H9 (cell line): ENCODE measurements around the gene ASB14. TPM values are rescaled to one million over a fixed set of nuclear protein-coding genes. Genes with fewer than 3 reads are reported as not detected.

Experiments
- DNase-seq: peaks from one replicate; pipeline ENCODE4 v3.0.0-alpha.2; 2017
- H2AFZ ChIP-seq: one replicate; pipeline ENCODE4 v1.6.1; 2013; ENCODE audit warnings: mild to moderate bottlenecking, low read length, control low read depth, moderate library complexity
- H2AK5ac ChIP-seq: 2 replicates; pipeline ENCODE4 v1.6.1; 2013; ENCODE audit warnings: low read length, control low read depth, mixed read lengths; ENCODE audit not compliant: insufficient read length
- H2BK120ac ChIP-seq: one replicate; pipeline ENCODE4 v1.6.1; 2013; ENCODE audit warnings: low read depth, mild to moderate bottlenecking, low read length, control low read depth, inconsistent platforms; ENCODE audit not compliant: poor library complexity, severe bottlenecking
- H2BK12ac ChIP-seq: 2 replicates; pipeline ENCODE4 v1.6.1; 2013; ENCODE audit warnings: low read length, control low read depth, mixed read lengths, low read depth; ENCODE audit not compliant: insufficient read length
- H2BK15ac ChIP-seq: 2 replicates; pipeline ENCODE4 v1.6.1; 2013; ENCODE audit warnings: low read depth, low read length, control low read depth
- H2BK20ac ChIP-seq: one replicate; pipeline ENCODE4 v1.6.1; 2013; ENCODE audit warnings: low read depth, mild to moderate bottlenecking, low read length, control low read depth, inconsistent platforms; ENCODE audit not compliant: poor library complexity, severe bottlenecking
- H2BK5ac ChIP-seq: 2 replicates; pipeline ENCODE4 v1.6.1; 2013; ENCODE audit warnings: low read length, control low read depth, mixed read lengths; ENCODE audit not compliant: insufficient read length
- H3K14ac ChIP-seq: 2 replicates; pipeline ENCODE4 v1.6.1; 2013; ENCODE audit warnings: low read length, control low read depth; ENCODE audit not compliant: insufficient read depth
- H3K18ac ChIP-seq: 2 replicates; pipeline ENCODE4 v1.6.1; 2013; ENCODE audit warnings: low read depth, mild to moderate bottlenecking, mixed read lengths, low read length, control low read depth; ENCODE audit not compliant: insufficient read length
- H3K23ac ChIP-seq: 2 replicates; pipeline ENCODE4 v1.6.1; 2013; ENCODE audit warnings: low read length, control low read depth, mixed read lengths, low read depth; ENCODE audit not compliant: insufficient read length
- H3K23me2 ChIP-seq: 2 replicates; pipeline ENCODE4 v1.6.1; 2013; ENCODE audit warnings: low read depth, mild to moderate bottlenecking, mixed read lengths, low read length, control low read depth; ENCODE audit not compliant: insufficient read length, poor library complexity, severe bottlenecking
- H3K27ac ChIP-seq: 2 replicates; pipeline ENCODE4 v1.5.1; 2013; ENCODE audit warnings: low read length, control low read depth, mixed read lengths, low read depth; ENCODE audit not compliant: insufficient read length
- H3K27me3 ChIP-seq: 2 replicates; pipeline ENCODE4 v1.6.1; 2013; ENCODE audit warnings: low read length, control low read depth, inconsistent platforms; ENCODE audit not compliant: insufficient read depth
- H3K4ac ChIP-seq: 2 replicates; pipeline ENCODE4 v1.6.1; 2013; ENCODE audit warnings: low read depth, mild to moderate bottlenecking, control low read depth, inconsistent platforms, low read length, moderate library complexity
- H3K4me1 ChIP-seq: 2 replicates; pipeline ENCODE4 v1.6.1; 2013; ENCODE audit warnings: low read length, control low read depth, inconsistent platforms; ENCODE audit not compliant: insufficient read depth
- H3K4me2 ChIP-seq: 2 replicates; pipeline ENCODE4 v1.6.1; 2013; ENCODE audit warnings: low read length, control low read depth, mixed read lengths; ENCODE audit not compliant: insufficient read length, insufficient read depth
- H3K56ac ChIP-seq: 2 replicates; pipeline ENCODE4 v1.6.1; 2013; ENCODE audit warnings: low read depth, mild to moderate bottlenecking, mixed read lengths, low read length, control low read depth; ENCODE audit not compliant: insufficient read length
- H3K79me1 ChIP-seq: 2 replicates; pipeline ENCODE4 v1.6.1; 2013; ENCODE audit warnings: low read depth, mild to moderate bottlenecking, moderate library complexity, low read length, control low read depth, inconsistent platforms; ENCODE audit not compliant: insufficient read depth, poor library complexity, severe bottlenecking
- H3K79me2 ChIP-seq: 2 replicates; pipeline ENCODE4 v1.6.1; 2013; ENCODE audit warnings: low read length, control low read depth, inconsistent platforms; ENCODE audit not compliant: insufficient read depth
- H3K9ac ChIP-seq: 2 replicates; pipeline ENCODE4 v1.6.1; 2013; ENCODE audit warnings: low read length, control low read depth, mixed read lengths; ENCODE audit not compliant: insufficient read length; ENCODE audit errors: extremely low read depth
- H3K9me3 ChIP-seq: one replicate; pipeline ENCODE4 v1.6.1; 2013; ENCODE audit warnings: low read depth, low read length, inconsistent platforms; ENCODE audit not compliant: control insufficient read depth
- H3T11ph ChIP-seq: one replicate; pipeline ENCODE4 v1.6.1; 2013; ENCODE audit warnings: mild to moderate bottlenecking, low read length, control low read depth, inconsistent platforms
- H4K20me1 ChIP-seq: one replicate; pipeline ENCODE4 v1.6.1; 2013; ENCODE audit not compliant: control insufficient read depth, insufficient read length, insufficient read depth
- H4K5ac ChIP-seq: 2 replicates; pipeline ENCODE4 v1.6.1; 2013; ENCODE audit warnings: low read depth, mild to moderate bottlenecking, mixed read lengths, low read length, control low read depth; ENCODE audit not compliant: insufficient read length
- H4K8ac ChIP-seq: replicated peaks from 2 replicates; pipeline ENCODE4 v1.6.1; 2013; ENCODE audit warnings: low read length, control low read depth, mixed read lengths, low read depth; ENCODE audit not compliant: insufficient read length
- H4K91ac ChIP-seq: 2 replicates; pipeline ENCODE4 v1.6.1; 2013; ENCODE audit warnings: low read depth, mild to moderate bottlenecking, moderate library complexity, mixed read lengths, low read length, control low read depth; ENCODE audit not compliant: insufficient read length
- H3K27ac Mint-ChIP-seq, 3 experiments: 2 replicates in 2 of 3; 3 replicates in 1 of 3; pipeline ENCODE4 v1.8.0; 2020 to 2021; ENCODE audit warnings: mixed read lengths in 3 of 3, mild to moderate bottlenecking in 1 of 3, moderate library complexity in 1 of 3
- H3K27me3 Mint-ChIP-seq: 2 replicates; pipeline ENCODE4 v1.8.0; 2021; ENCODE audit warnings: low read depth, mild to moderate bottlenecking, moderate library complexity, mixed read lengths
- H3K36me3 Mint-ChIP-seq, 3 experiments: 2 replicates in 2 of 3; 3 replicates in 1 of 3; pipeline ENCODE4 v1.8.0; 2020 to 2021; ENCODE audit warnings: low read depth in 3 of 3, mixed read lengths in 3 of 3; ENCODE audit not compliant: insufficient read depth in 1 of 3
- H3K4me1 Mint-ChIP-seq, 2 experiments: 2 replicates each; pipeline ENCODE4 v1.8.0; 2020; ENCODE audit warnings: mixed read lengths in 2 of 2
- H3K4me3 Mint-ChIP-seq, 2 experiments: 2 replicates in 1 of 2; 3 replicates in 1 of 2; pipeline ENCODE4 v1.8.0; 2020 to 2021; ENCODE audit warnings: mild to moderate bottlenecking in 2 of 2, mixed read lengths in 2 of 2, moderate library complexity in 1 of 2
- H3K9me3 Mint-ChIP-seq, 2 experiments: 2 replicates in 1 of 2; 3 replicates in 1 of 2; pipeline ENCODE4 v1.8.0; 2020; ENCODE audit warnings: mild to moderate bottlenecking in 2 of 2, mixed read lengths in 2 of 2, moderate library complexity in 1 of 2
- WGBS: extraction: QIAGEN DNeasy Blood & Tissue Kit; methylation state at CpG from one replicate; pipeline ENCODE4 v1.1.7; 2013; ENCODE audit warnings: missing lambda C conversion rate, low lambda C conversion rate, mixed read lengths; ENCODE audit not compliant: insufficient read length; ENCODE audit errors: extremely low coverage; 5-methylcytosine and 5-hydroxymethylcytosine counted together
- total RNA-seq: library from RNA; stranded (reverse); gene quantifications from 2 replicates; pipeline ENCODE4 v1.2.1, GENCODE V29; 2021
- TF ChIP-seq, protein P1 (sequence below): fragments of 200-600 bp; sonication (generic); conservative IDR thresholded peaks from 3 replicates; pipeline ENCODE4 v1.8.0; 2021; ENCODE audit warnings: antibody characterized with exemption, mild to moderate bottlenecking

ASB14 gene
- total RNA-seq, 1 experiment from 2014 or later, result not detected

DNA sequence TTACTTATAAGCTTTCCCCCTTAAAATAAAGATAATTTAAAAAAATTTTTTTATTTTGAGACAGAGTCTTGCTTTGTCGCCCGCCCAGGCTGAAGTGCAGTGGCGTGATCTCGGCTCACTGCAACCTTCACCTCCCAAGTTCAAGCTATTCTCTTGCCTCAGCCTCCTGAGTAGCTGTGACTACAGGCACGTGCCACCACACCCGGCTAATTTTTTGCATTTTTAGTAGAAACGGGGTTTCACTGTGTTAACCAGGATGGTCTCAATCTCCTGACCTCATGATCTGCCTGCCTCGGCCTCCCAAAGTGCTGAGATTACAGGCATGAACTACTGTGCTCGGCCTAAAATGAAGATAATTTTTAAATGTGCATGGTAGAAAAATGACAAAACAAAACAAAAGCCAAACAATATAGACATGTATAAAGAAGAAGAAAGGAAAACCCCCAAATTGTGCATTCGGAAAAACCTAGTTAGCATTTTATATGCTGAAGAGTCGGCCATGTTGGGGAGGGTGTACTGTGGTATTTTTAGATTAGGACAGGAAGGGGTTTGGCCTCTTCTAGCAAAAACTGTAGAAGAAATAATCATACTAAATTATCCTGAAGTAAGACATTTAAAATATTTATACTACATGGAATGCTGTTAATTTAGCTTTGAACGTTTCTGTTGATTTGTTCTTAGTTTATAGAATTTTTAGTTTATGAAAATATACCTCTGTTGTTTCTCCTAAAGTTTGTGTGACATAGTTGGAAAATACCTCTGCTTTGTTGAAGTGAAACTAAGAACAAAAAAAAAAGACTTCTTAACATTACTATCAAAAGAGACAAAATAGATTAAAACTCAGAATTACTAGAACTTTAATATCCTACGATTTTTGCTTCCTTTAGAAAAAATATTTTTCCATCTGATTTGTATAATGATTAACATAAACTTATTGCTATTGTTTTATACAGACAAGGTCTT is 57.6 kb downstream of the ASB14 start:
- Histone ChIP-seq H3K14ac (no peak overlapping the region), H4K20me1 (no peaks in the 10 kb centered on the region), H3K27ac (no peak overlapping the region), H2AK5ac (no peak overlapping the region), H3K56ac (no peak overlapping the region), H4K5ac (no peak overlapping the region), H3K9me3 (no peaks in the 10 kb centered on the region), H3K4me2 (no peak overlapping the region), H3K4ac (no peak overlapping the region), H3K9ac (no peak overlapping the region), H3K23ac (no peak overlapping the region), H2AFZ (no peak overlapping the region), H2BK120ac (no peak overlapping the region), H3K18ac (no peak overlapping the region), H4K8ac (no peak overlapping the region), H3K27me3 (no peaks in the 10 kb centered on the region), H3K23me2 (no peaks in the 10 kb centered on the region), H3K79me1 (no peaks in the 10 kb centered on the region), H2BK5ac (no peak overlapping the region), H3K4me1 (no peaks in the 10 kb centered on the region), H4K91ac (no peak overlapping the region), H3T11ph (no peak overlapping the region), H3K79me2 (0 out of 2 replicates have a peak, but pooled peaks cover 2% of the 10 kb centered on the region), H2BK15ac (no peak overlapping the region), H2BK20ac (no peak overlapping the region), H2BK12ac (no peak overlapping the region)
- no peak overlapping the region for H3K4me3 Mint-ChIP-seq
- H3K27me3 Mint-ChIP-seq, result no peaks in the 10 kb centered on the region
- no peak for DNase-seq
- no CpG with 5 or more reads among the region's 13 CpGs for WGBS
- H3K27ac Mint-ChIP-seq, result no peak overlapping the region
- TF ChIP-seq, protein P1, sequence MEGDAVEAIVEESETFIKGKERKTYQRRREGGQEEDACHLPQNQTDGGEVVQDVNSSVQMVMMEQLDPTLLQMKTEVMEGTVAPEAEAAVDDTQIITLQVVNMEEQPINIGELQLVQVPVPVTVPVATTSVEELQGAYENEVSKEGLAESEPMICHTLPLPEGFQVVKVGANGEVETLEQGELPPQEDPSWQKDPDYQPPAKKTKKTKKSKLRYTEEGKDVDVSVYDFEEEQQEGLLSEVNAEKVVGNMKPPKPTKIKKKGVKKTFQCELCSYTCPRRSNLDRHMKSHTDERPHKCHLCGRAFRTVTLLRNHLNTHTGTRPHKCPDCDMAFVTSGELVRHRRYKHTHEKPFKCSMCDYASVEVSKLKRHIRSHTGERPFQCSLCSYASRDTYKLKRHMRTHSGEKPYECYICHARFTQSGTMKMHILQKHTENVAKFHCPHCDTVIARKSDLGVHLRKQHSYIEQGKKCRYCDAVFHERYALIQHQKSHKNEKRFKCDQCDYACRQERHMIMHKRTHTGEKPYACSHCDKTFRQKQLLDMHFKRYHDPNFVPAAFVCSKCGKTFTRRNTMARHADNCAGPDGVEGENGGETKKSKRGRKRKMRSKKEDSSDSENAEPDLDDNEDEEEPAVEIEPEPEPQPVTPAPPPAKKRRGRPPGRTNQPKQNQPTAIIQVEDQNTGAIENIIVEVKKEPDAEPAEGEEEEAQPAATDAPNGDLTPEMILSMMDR, result no peak
- no peaks in the 10 kb centered on the region for H3K4me1 Mint-ChIP-seq
- peaks cover 11 to 19% (median 15%) of the 10 kb centered on the region in 3 experiments for H3K36me3 Mint-ChIP-seq
- no peaks in the 10 kb centered on the region for H3K9me3 Mint-ChIP-seq
